ENCODE measurements around the gene RASL11B.

RASL11B gene

GRCh38 chr4:52873191-52873590 lies 11.1 kb downstream of the RASL11B start:
- Histone ChIP-seq H3K27ac (replicated peaks) (no peak overlapping the region), H3K27me3 (ENCODE audit: insufficient read depth, poor library complexity, severe bottlenecking) (no peaks in the 10 kb centered on the region), H3K4me3 (replicated peaks; ENCODE audit: insufficient read depth, low read length) (no peak overlapping the region)
- TF ChIP-seq, protein P1, sequence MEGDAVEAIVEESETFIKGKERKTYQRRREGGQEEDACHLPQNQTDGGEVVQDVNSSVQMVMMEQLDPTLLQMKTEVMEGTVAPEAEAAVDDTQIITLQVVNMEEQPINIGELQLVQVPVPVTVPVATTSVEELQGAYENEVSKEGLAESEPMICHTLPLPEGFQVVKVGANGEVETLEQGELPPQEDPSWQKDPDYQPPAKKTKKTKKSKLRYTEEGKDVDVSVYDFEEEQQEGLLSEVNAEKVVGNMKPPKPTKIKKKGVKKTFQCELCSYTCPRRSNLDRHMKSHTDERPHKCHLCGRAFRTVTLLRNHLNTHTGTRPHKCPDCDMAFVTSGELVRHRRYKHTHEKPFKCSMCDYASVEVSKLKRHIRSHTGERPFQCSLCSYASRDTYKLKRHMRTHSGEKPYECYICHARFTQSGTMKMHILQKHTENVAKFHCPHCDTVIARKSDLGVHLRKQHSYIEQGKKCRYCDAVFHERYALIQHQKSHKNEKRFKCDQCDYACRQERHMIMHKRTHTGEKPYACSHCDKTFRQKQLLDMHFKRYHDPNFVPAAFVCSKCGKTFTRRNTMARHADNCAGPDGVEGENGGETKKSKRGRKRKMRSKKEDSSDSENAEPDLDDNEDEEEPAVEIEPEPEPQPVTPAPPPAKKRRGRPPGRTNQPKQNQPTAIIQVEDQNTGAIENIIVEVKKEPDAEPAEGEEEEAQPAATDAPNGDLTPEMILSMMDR (IDR thresholded peaks at IDR 0.05; ENCODE audit: insufficient read depth, low read length): no peak
- TF ChIP-seq GABPA (IDR thresholded peaks at IDR 0.05; ENCODE audit: low read depth) (no peak), POLR2AphosphoS5 (IDR thresholded peaks at IDR 0.05; ENCODE audit: low read depth) (no peak), SPI1 (IDR thresholded peaks at IDR 0.05; ENCODE audit: borderline replicate concordance, low read depth) (no peak)
- TF ChIP-seq, protein P2, sequence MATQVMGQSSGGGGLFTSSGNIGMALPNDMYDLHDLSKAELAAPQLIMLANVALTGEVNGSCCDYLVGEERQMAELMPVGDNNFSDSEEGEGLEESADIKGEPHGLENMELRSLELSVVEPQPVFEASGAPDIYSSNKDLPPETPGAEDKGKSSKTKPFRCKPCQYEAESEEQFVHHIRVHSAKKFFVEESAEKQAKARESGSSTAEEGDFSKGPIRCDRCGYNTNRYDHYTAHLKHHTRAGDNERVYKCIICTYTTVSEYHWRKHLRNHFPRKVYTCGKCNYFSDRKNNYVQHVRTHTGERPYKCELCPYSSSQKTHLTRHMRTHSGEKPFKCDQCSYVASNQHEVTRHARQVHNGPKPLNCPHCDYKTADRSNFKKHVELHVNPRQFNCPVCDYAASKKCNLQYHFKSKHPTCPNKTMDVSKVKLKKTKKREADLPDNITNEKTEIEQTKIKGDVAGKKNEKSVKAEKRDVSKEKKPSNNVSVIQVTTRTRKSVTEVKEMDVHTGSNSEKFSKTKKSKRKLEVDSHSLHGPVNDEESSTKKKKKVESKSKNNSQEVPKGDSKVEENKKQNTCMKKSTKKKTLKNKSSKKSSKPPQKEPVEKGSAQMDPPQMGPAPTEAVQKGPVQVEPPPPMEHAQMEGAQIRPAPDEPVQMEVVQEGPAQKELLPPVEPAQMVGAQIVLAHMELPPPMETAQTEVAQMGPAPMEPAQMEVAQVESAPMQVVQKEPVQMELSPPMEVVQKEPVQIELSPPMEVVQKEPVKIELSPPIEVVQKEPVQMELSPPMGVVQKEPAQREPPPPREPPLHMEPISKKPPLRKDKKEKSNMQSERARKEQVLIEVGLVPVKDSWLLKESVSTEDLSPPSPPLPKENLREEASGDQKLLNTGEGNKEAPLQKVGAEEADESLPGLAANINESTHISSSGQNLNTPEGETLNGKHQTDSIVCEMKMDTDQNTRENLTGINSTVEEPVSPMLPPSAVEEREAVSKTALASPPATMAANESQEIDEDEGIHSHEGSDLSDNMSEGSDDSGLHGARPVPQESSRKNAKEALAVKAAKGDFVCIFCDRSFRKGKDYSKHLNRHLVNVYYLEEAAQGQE (IDR thresholded peaks at IDR 0.05; ENCODE audit: insufficient replicate concordance, low read depth): no peak
- no peak for DNase-seq (ENCODE audit: low read depth in 1 of 2, low spot score in 1 of 2)

DNA sequence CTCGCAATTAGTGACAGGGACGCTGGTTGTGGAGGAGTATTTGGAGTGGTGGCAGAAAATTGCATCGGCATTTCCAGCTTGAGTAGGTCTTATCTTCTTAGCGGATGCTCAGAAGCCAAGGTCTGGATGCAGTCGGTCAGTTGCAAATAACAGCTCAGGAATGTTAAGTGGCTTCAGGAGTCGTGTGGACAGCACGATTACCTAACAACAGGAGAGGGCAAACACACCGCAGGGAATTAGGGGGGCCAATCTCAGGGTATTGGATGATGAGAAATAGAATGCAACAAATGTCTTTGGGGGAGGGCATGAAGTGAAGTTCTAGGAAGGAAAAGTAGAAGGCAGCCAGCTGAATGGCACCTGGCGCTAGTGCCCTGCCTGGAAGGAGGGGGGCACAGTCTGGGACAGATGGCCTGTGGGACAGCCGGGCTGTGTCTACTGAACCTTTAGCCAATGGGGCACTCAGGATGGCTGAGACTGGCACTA lies 11.8 kb downstream of the RASL11B start:
- TF ChIP-seq, protein P1 (IDR thresholded peaks at IDR 0.05; ENCODE audit: insufficient read depth, low read length): no peak
- TF ChIP-seq POLR2AphosphoS5 (IDR thresholded peaks at IDR 0.05; ENCODE audit: low read depth): no peak
- TF ChIP-seq SPI1 (IDR thresholded peaks at IDR 0.05; ENCODE audit: borderline replicate concordance, low read depth): no peak
- no peak for TF ChIP-seq GABPA (IDR thresholded peaks at IDR 0.05; ENCODE audit: low read depth)
- TF ChIP-seq, protein P2 (IDR thresholded peaks at IDR 0.05; ENCODE audit: insufficient replicate concordance, low read depth): no peak
- H3K27me3 ChIP-seq (ENCODE audit: insufficient read depth, poor library complexity, severe bottlenecking): no peaks in the 10 kb centered on the region
- no peak overlapping the region for H3K4me3 ChIP-seq (replicated peaks; ENCODE audit: insufficient read depth, low read length)
- no peak overlapping the region for H3K27ac ChIP-seq (replicated peaks)
- DNase-seq (ENCODE audit: low read depth in 1 of 2, low spot score in 1 of 2): no peak

- TF ChIP-seq GABPA (IDR thresholded peaks at IDR 0.05; ENCODE audit: low read depth) (no peak), POLR2AphosphoS5 (IDR thresholded peaks at IDR 0.05; ENCODE audit: low read depth) (no peak), SPI1 (IDR thresholded peaks at IDR 0.05; ENCODE audit: borderline replicate concordance, low read depth) (no peak)
- TF ChIP-seq, protein P2 (IDR thresholded peaks at IDR 0.05; ENCODE audit: insufficient replicate concordance, low read depth): no peak
- TF ChIP-seq, protein P1 (IDR thresholded peaks at IDR 0.05; ENCODE audit: insufficient read depth, low read length): no peak
- H3K27me3 ChIP-seq (ENCODE audit: insufficient read depth, poor library complexity, severe bottlenecking): no peaks in the 10 kb centered on the region
- DNase-seq (ENCODE audit: low read depth in 1 of 2, low spot score in 1 of 2): no peak
- H3K4me3 ChIP-seq (replicated peaks; ENCODE audit: insufficient read depth, low read length): no peak overlapping the region
- H3K27ac ChIP-seq (replicated peaks): no peak overlapping the region
These were observed 12.8 kb downstream of the RASL11B start for GRCh38 chr4:52874948-52875347.

All from HL-60 (cell line).